ENCODE results near the gene OR51B6.
"Not testable (repeated sequence)": the region's sequence is repeated elsewhere in the genome, so short reads cannot be mapped to it uniquely, and the experiment has no call there.

Gene OR51B6

GRCh38 chr11:5351208-5351607 lies at the start of gene OR51B6:
OR51B6 (plus strand) TSS chr11:5351508; CDS start chr11:5351508, 0 bp downstream.
- DNase-seq (ENCODE audit: low read depth in 2 of 2) = no peak

- DNase-seq (ENCODE audit: low read depth in 2 of 2) = no peak
Measured at GRCh38 chr11:5301846-5302245, 49.5 kb upstream of the OR51B6 start, which contains the start of gene OR51B4. OR51B4 (minus strand) TSS chr11:5301946; CDS start chr11:5301946, 0 bp downstream.

GRCh38 chr11:5303626-5304025 lies 47.7 kb upstream of the OR51B6 start:
- DNase-seq (ENCODE audit: low read depth in 2 of 2) = no peak

- no peak for DNase-seq (ENCODE audit: low read depth in 2 of 2)
Measured at GRCh38 chr11:5304046-5304445, 47.3 kb upstream of the OR51B6 start.

GRCh38 chr11:5307256-5308019 lies 43.9 kb upstream of the OR51B6 start:
- DNase-seq (ENCODE audit: low read depth in 2 of 2) = no peak

- DNase-seq (ENCODE audit: low read depth in 2 of 2) = no peak
Measured at GRCh38 chr11:5310423-5310822, 40.9 kb upstream of the OR51B6 start.

- DNase-seq (ENCODE audit: low read depth in 2 of 2) = not testable (repeated sequence)
Measured at GRCh38 chr11:5313326-5314023, 37.8 kb upstream of the OR51B6 start.

- no peak for DNase-seq (ENCODE audit: low read depth in 2 of 2)
Measured at GRCh38 chr11:5317292-5317691, 34.0 kb upstream of the OR51B6 start.

- DNase-seq (ENCODE audit: low read depth in 2 of 2) = no peak
Measured at GRCh38 chr11:5324197-5324596, 27.1 kb upstream of the OR51B6 start, which contains the start of gene OR51B2. OR51B2 (minus strand) TSS chr11:5324297; CDS start chr11:5324297, 0 bp downstream.

- DNase-seq (ENCODE audit: low read depth in 2 of 2) = no peak
Measured at GRCh38 chr11:5335170-5335569, 16.1 kb upstream of the OR51B6 start.

- DNase-seq (ENCODE audit: low read depth in 2 of 2) = no peak
Measured at GRCh38 chr11:5336331-5336730, 15.0 kb upstream of the OR51B6 start.

GRCh38 chr11:5337253-5337652 lies 14.1 kb upstream of the OR51B6 start:
- DNase-seq (ENCODE audit: low read depth in 2 of 2) = not testable (repeated sequence)

- no peak for DNase-seq (ENCODE audit: low read depth in 2 of 2)
Measured at GRCh38 chr11:5339771-5340322, 11.5 kb upstream of the OR51B6 start.

- no peak for DNase-seq (ENCODE audit: low read depth in 2 of 2)
Measured at GRCh38 chr11:5343474-5344335, 7.6 kb upstream of the OR51B6 start, which contains the start of gene OR51B5. OR51B5 (minus strand) TSS chr11:5343524; CDS start chr11:5343524, 0 bp downstream.

GRCh38 chr11:5345831-5346230 lies 5.5 kb upstream of the OR51B6 start:
- no peak for DNase-seq (ENCODE audit: low read depth in 2 of 2)

- DNase-seq (ENCODE audit: low read depth in 2 of 2) = no peak
Measured at GRCh38 chr11:5348551-5349194, 2.6 kb upstream of the OR51B6 start.

GRCh38 chr11:5349550-5349949 lies 1.8 kb upstream of the OR51B6 start:
- DNase-seq (ENCODE audit: low read depth in 2 of 2) = no peak

GRCh38 chr11:5356031-5356430 lies 4.7 kb downstream of the OR51B6 start:
- DNase-seq (ENCODE audit: low read depth in 2 of 2) = not testable (repeated sequence)

- DNase-seq (ENCODE audit: low read depth in 2 of 2) = no peak
Measured at GRCh38 chr11:5362017-5362625, 10.8 kb downstream of the OR51B6 start.

- no peak for DNase-seq (ENCODE audit: low read depth in 2 of 2)
Measured at GRCh38 chr11:5363679-5364078, 12.4 kb downstream of the OR51B6 start.

GRCh38 chr11:5364214-5364613 lies 12.9 kb downstream of the OR51B6 start:
- no peak for DNase-seq (ENCODE audit: low read depth in 2 of 2)
